ENCODE results near the gene EIF4B. TPM values are rescaled to one million over a fixed set of nuclear protein-coding genes. Genes with fewer than 3 reads are reported as not detected.
A peak's percentile ranks its signal among the peaks of the same experiment; 100 is the strongest.

Gene EIF4B
- total RNA-seq, 3 donors from 2014 or later (not counting 1 experiment from before 2014, with no cell fraction given) = 505 to 537 (median 518) TPM

- intact Hi-C loops (cut with micrococcal nuclease) = loop anchor here (5.0 kb wide), 1 partner anchor 38 kb away; the partner anchor contains the start of gene EIF4B
- peak overlapping the region; percentile 40 for H3K4me3 Mint-ChIP-seq
Observed at GRCh38 chr12:53044896-53045695, 38.8 kb downstream of the EIF4B start.

GRCh38 chr12:53045696-53046045, 39.4 kb downstream of the EIF4B start:
- Histone ChIP-seq H3K27ac (ENCODE audit: low read length) (no peak overlapping the region), H3K9me3 (ENCODE audit: control insufficient read depth, insufficient read depth, low read length) (no peaks in the 10 kb centered on the region), H3K4me1 (ENCODE audit: control insufficient read depth, insufficient read depth, low read length) (peaks cover 18% of the 10 kb centered on the region), H3K4me3 (ENCODE audit: low read length) (no peak overlapping the region), H3K27me3 (ENCODE audit: control insufficient read depth, insufficient read depth, low read length) (no peaks in the 10 kb centered on the region), H3K36me3 (ENCODE audit: control insufficient read depth, insufficient read depth, low read length) (peaks cover 2% of the 10 kb centered on the region)
- Mint-ChIP-seq H3K9me3 (no peaks in the 10 kb centered on the region), H3K4me3 (peak overlapping the region; percentile 93), H3K4me1 (peaks cover 9 to 17% of the 10 kb centered on the region in 2 donors), H3K36me3 (no peaks in the 10 kb centered on the region), H3K27ac (peak overlapping the region in 1 of 2 donors; percentile 86), H3K27me3 (ENCODE audit: low read depth in 2 of 2) (peaks cover 0 to 4% of the 10 kb centered on the region in 2 donors)
- no peak for DNase-seq
- intact Hi-C loops (cut with micrococcal nuclease) = loop anchor here (5.0 kb wide), 1 partner anchor 38 kb away; the partner anchor contains the start of gene EIF4B
- no peak for TF ChIP-seq CTCF (IDR thresholded peaks at IDR 0.05)
- no peak for ATAC-seq
- WGBS (ENCODE audit: insufficient coverage) = 80% methylated on average over 3 of the region's 5 CpGs

More at GRCh38 chr12:53044896-53045695, 38.8 kb downstream of the EIF4B start:
- peaks cover 2% of the 10 kb centered on the region for H3K36me3 Mint-ChIP-seq
- DNase-seq (no peak), ATAC-seq (no peak)
- H3K4me1 ChIP-seq (ENCODE audit: control insufficient read depth, insufficient read depth, low read length) = peaks cover 18% of the 10 kb centered on the region
- 85% methylated on average over 4 of the region's 4 CpGs for WGBS (ENCODE audit: insufficient coverage)
- peaks cover 9 to 17% of the 10 kb centered on the region in 2 donors for H3K4me1 Mint-ChIP-seq
- no peaks in the 10 kb centered on the region for H3K27me3 ChIP-seq (ENCODE audit: control insufficient read depth, insufficient read depth, low read length)
- H3K9me3 Mint-ChIP-seq = no peaks in the 10 kb centered on the region
- peaks cover 2% of the 10 kb centered on the region for H3K36me3 ChIP-seq (ENCODE audit: control insufficient read depth, insufficient read depth, low read length)
- TF ChIP-seq CTCF (IDR thresholded peaks at IDR 0.05) = no peak
- no peak overlapping the region for H3K27ac ChIP-seq (ENCODE audit: low read length)
- peaks cover 0 to 4% of the 10 kb centered on the region in 2 donors for H3K27me3 Mint-ChIP-seq (ENCODE audit: low read depth in 2 of 2)
- no peak overlapping the region for H3K27ac Mint-ChIP-seq
- no peaks in the 10 kb centered on the region for H3K9me3 ChIP-seq (ENCODE audit: control insufficient read depth, insufficient read depth, low read length)
- H3K4me3 ChIP-seq (ENCODE audit: low read length) = no peak overlapping the region

GRCh38 chr12:53046655-53047220, 40.5 kb downstream of the EIF4B start:
- Histone ChIP-seq H3K36me3 (ENCODE audit: control insufficient read depth, insufficient read depth, low read length) (no peaks in the 10 kb centered on the region), H3K4me3 (ENCODE audit: low read length) (peak overlapping the region; percentile 83), H3K27ac (ENCODE audit: low read length) (peak overlapping the region; percentile 54), H3K4me1 (ENCODE audit: control insufficient read depth, insufficient read depth, low read length) (peaks cover 18% of the 10 kb centered on the region), H3K9me3 (ENCODE audit: control insufficient read depth, insufficient read depth, low read length) (no peaks in the 10 kb centered on the region), H3K27me3 (ENCODE audit: control insufficient read depth, insufficient read depth, low read length) (no peaks in the 10 kb centered on the region)
- DNase-seq = peak; percentile 30 to 74
- intact Hi-C loops (cut with micrococcal nuclease) = loop anchor here (5.0 kb wide), 1 partner anchor 39 kb away; the partner anchor contains the start of gene EIF4B
- under 1% methylated on average over 41 of the region's 44 CpGs for WGBS (ENCODE audit: insufficient coverage)
- Mint-ChIP-seq H3K27ac (peak overlapping the region in 1 of 2 donors; percentile 86), H3K9me3 (no peaks in the 10 kb centered on the region), H3K36me3 (no peaks in the 10 kb centered on the region), H3K4me3 (peak overlapping the region; percentile 93), H3K4me1 (peaks cover 9 to 17% of the 10 kb centered on the region in 2 donors), H3K27me3 (ENCODE audit: low read depth in 2 of 2) (peaks cover 0 to 4% of the 10 kb centered on the region in 2 donors)
- no peak for TF ChIP-seq CTCF (IDR thresholded peaks at IDR 0.05)
- peak; percentile 29 to 47 (median 35) for ATAC-seq

All from natural killer cell (primary cell).